PFSK-1 (cell line): ENCODE measurements around the gene CLEC5A.

Source experiments
- FOXP2 ChIP-seq: optimal IDR thresholded peaks from 2 replicates; pipeline ENCODE3; 2011; ENCODE audit warnings: borderline replicate concordance, control low read depth, inconsistent platforms; ENCODE audit not compliant: insufficient read depth; ENCODE audit errors: extremely low read length, extremely low read depth
- POLR2AphosphoS5 ChIP-seq: IDR thresholded peaks from 2 replicates; pipeline ENCODE4 v1.6.1; 2012; ENCODE audit warnings: low read depth, mild to moderate bottlenecking, control low read depth, low read length, moderate library complexity

- TF ChIP-seq POLR2AphosphoS5, result no peak
- TF ChIP-seq FOXP2, result no peak
Observed at GRCh38 chr7:141944811-141945210, 2.0 kb downstream of the CLEC5A start.
